GM20431 (cell line): Measurements from ENCODE around the gene ZFP62.

Experiments
- in situ Hi-C: fragments of 300-500 bp; cut with MseI, MboI; formaldehyde crosslinking; loops from one replicate; pipeline ENCODE4 v1.15.0; 2020; ENCODE audit warnings: low sequenced_read_pairs; ENCODE audit not compliant: unreplicated experiment

The ZFP62 gene

GRCh38 chr5:180869587-180869986 lies 8.5 kb upstream of the ZFP62 start:
- in situ Hi-C loops: no loop called here

GRCh38 chr5:180868960-180869359 lies 7.9 kb upstream of the ZFP62 start:
- in situ Hi-C loops: no loop called here

GRCh38 chr5:180866985-180867384 lies 5.9 kb upstream of the ZFP62 start:
- in situ Hi-C loops: no loop called here

- in situ Hi-C loops: no loop called here
Measured at GRCh38 chr5:180865981-180866695, 5.1 kb upstream of the ZFP62 start.

- in situ Hi-C loops: no loop called here
Measured at GRCh38 chr5:180862645-180863044, 1.6 kb upstream of the ZFP62 start.

- in situ Hi-C loops: no loop called here
Measured at GRCh38 chr5:180860273-180860886, 696 bp downstream of the ZFP62 start.

- in situ Hi-C loops: no loop called here
Measured at GRCh38 chr5:180858586-180858985, 2.5 kb downstream of the ZFP62 start.

GRCh38 chr5:180853848-180854176 lies 7.3 kb downstream of the ZFP62 start:
- in situ Hi-C loops: no loop called here

- in situ Hi-C loops: no loop called here
Measured at GRCh38 chr5:180853121-180853847, 7.8 kb downstream of the ZFP62 start.

- in situ Hi-C loops: no loop called here
Measured at GRCh38 chr5:180852495-180852894, 8.6 kb downstream of the ZFP62 start.

GRCh38 chr5:180850434-180851078 lies 10.5 kb downstream of the ZFP62 start:
- in situ Hi-C loops: no loop called here

GRCh38 chr5:180849827-180850226 lies 11.2 kb downstream of the ZFP62 start:
- in situ Hi-C loops: no loop called here

GRCh38 chr5:180848878-180849277 lies 12.2 kb downstream of the ZFP62 start:
- in situ Hi-C loops: no loop called here

GRCh38 chr5:180848265-180848664 lies 12.8 kb downstream of the ZFP62 start:
- in situ Hi-C loops: no loop called here

- in situ Hi-C loops: no loop called here
Measured at GRCh38 chr5:180847026-180847425, 14.1 kb downstream of the ZFP62 start.

- in situ Hi-C loops: no loop called here
Measured at GRCh38 chr5:180844858-180845257, 16.2 kb downstream of the ZFP62 start.

- in situ Hi-C loops: no loop called here
Measured at GRCh38 chr5:180844432-180844831, 16.6 kb downstream of the ZFP62 start.

- in situ Hi-C loops: no loop called here
Measured at GRCh38 chr5:180839935-180840334, 21.1 kb downstream of the ZFP62 start.

GRCh38 chr5:180839227-180839626 lies 21.8 kb downstream of the ZFP62 start:
- in situ Hi-C loops: no loop called here

- in situ Hi-C loops: no loop called here
Measured at GRCh38 chr5:180837478-180837877, 23.6 kb downstream of the ZFP62 start.

- in situ Hi-C loops: no loop called here
Measured at GRCh38 chr5:180832638-180833068, 28.4 kb downstream of the ZFP62 start.
